ENCODE measurements around the gene GJB6. TPM values are rescaled to one million over a fixed set of nuclear protein-coding genes. Genes with fewer than 3 reads are reported as not detected.

GJB6 gene
- total RNA-seq, 1 experiment from 2014 or later, result not detected

GRCh38 chr13:20227288-20227687, 4.8 kb downstream of the GJB6 start:
- DNase-seq (ENCODE audit: low read depth), result no peak

DNA sequence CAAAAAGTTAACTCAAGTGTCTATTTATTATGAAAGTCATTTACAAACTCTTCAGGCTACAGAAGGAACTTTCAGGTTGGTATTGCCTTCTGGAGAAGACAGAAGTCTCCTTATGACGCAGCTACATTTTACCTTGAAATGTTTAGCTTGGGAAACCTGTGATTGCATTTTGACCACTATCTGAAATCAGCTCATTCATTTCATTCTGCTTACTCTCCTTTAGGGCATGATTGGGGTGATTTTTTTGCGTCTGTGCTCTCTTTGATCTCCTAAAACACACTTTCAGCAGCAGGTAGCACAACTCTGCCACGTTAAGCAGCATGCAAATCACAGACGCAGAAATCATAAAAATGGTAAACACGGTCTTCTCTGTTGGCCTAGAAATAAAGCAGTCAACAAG, 9.6 kb downstream of the GJB6 start:
- no peak for DNase-seq (ENCODE audit: low read depth)

- no peak for DNase-seq (ENCODE audit: low read depth)
Observed at GRCh38 chr13:20221772-20222171, 10.3 kb downstream of the GJB6 start.

- no peak for DNase-seq (ENCODE audit: low read depth)
Observed at GRCh38 chr13:20219577-20219976, 12.5 kb downstream of the GJB6 start.

DNA sequence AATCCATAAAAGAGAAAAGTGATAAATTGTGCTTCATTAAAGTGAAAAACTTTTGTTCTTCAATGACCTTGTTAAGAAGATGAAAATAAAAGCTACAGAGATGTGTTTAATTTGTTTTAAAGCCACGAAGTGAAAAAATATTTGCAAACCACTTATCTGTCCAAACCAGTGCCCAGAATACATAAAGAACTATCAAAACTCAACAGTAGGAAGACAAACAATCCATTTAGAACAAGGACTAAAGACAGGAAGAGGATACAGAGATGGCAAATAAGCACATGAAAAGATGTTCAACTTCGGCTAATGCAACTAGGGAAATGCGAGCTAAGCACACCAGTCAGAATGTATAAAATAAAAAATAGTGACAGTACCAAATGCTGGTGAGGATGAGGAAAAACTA, 15.0 kb downstream of the GJB6 start:
- DNase-seq (ENCODE audit: low read depth), result no peak

GRCh38 chr13:20209948-20210347, 22.2 kb downstream of the GJB6 start:
- DNase-seq (ENCODE audit: low read depth), result no peak

- no peak for DNase-seq (ENCODE audit: low read depth)
Observed at GRCh38 chr13:20206698-20207235, 25.4 kb downstream of the GJB6 start.

GRCh38 chr13:20206065-20206697, 25.9 kb downstream of the GJB6 start:
- DNase-seq (ENCODE audit: low read depth), result no peak

DNA sequence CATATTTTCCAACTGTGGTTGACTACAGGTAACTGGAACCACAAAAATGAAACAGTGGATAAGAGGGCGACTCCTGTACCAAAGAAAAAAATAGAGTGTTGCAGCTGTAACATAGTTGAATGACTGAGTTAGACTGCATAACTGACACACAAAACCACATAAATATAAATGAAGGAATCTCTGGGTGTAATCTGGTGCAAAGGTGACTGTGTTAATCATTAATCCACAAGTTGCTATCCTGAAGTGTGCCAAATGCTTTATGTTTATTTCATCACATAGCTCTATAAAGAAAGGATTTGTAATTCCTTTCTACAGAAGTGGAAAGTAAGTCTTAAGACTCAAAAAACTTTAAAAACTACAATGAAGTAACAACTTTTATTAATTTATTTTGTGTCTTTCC, 33.3 kb downstream of the GJB6 start:
- DNase-seq (ENCODE audit: low read depth), result no peak

DNA sequence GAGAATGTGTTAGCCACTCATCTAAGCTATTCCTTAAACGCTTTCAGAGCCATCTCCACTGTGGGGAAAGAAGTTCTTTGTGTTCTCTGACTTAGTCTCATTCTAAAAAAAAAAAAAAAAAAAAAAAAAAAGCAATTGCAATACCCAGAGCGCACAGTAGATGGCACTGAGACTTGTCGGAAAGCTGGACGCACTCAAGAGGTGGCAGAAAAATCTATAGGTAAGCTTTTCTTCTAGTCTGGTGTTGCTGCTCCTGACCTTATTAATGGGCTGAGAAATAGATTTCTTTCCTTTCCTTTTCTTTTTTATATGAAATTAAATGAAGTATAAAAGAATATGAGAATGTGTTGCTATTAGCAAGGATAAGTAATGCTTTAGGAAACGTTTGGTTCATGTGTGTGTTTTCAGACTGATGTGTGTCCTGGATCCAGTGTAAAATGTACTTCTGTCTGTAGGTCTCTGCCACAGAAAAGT, 34.7 kb downstream of the GJB6 start:
- peak; percentile 31 for DNase-seq (ENCODE audit: low read depth)

DNA sequence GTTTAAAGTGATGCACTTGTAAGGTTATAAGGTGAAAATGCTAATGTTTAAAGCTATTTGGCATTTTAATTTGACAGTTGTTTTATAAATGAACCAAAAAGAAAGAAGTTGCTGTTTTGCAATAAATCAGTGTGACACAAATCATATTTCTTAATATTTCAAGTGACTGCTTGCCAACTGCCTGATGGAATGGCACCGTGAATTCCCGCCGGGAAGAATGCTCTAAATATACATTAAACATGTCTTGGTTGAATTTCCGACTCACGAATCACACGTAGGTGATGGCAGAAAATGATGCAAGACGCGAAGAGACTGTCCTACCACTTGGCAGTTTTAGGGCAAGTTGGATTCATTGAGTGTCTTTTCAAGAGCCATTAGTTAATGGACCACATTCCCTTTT, 36.3 kb downstream of the GJB6 start:
- DNase-seq (ENCODE audit: low read depth), result no peak

DNA sequence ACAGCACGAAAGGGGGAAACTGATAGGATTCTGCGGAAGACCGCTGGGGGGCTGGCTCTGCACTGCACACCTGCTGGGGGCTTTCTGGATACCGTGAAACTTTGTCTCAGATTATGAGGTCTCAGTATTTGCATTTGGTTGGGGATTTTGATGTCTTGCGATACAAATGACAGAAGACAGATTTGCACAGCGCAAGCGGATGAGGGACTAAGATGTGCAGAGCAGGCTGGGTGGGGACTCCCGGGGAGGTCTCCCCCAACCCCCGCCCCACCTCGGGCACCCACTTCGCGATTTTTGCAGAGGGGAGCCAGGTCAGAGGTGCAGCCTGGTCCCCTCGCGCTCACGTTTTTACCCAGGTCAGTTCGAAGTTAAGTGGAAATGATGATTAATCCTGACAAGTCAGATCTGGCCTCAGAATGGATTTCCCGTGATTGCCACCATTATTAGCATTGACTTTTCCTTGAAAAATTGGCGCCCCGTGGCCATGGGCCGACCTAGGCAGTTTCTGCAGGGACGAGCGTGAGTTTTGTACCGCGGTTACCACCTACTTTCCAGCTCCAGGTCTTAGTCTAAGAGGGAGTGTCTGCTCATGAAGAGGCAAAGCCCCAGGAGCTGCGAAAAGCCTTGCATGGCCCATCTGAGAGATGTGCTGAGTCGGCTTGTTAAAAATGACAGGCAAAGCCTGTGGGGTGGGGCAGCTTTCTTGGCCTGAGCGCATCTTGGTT, 38.0 kb downstream of the GJB6 start:
- no peak for DNase-seq (ENCODE audit: low read depth)

- DNase-seq (ENCODE audit: low read depth), result no peak
Observed at GRCh38 chr13:20193162-20193906, 38.8 kb downstream of the GJB6 start.

- DNase-seq (ENCODE audit: low read depth), result no peak
Observed at GRCh38 chr13:20192836-20193161, 39.3 kb downstream of the GJB6 start, which contains the start of gene GJB2. Gene GJB2 (minus strand): TSS chr13:20192938. CDS start chr13:20189581, 3,357 bp downstream.

- DNase-seq (ENCODE audit: low read depth), result peak; percentile 27
Observed at GRCh38 chr13:20192158-20192835, 39.8 kb downstream of the GJB6 start.

- DNase-seq (ENCODE audit: low read depth), result no peak
Observed at GRCh38 chr13:20191311-20192157, 40.6 kb downstream of the GJB6 start.

GRCh38 chr13:20190481-20191310, 41.4 kb downstream of the GJB6 start:
- DNase-seq (ENCODE audit: low read depth), result peak; percentile 74

- DNase-seq (ENCODE audit: low read depth), result no peak
Observed at GRCh38 chr13:20190076-20190475, 42.0 kb downstream of the GJB6 start.

DNA sequence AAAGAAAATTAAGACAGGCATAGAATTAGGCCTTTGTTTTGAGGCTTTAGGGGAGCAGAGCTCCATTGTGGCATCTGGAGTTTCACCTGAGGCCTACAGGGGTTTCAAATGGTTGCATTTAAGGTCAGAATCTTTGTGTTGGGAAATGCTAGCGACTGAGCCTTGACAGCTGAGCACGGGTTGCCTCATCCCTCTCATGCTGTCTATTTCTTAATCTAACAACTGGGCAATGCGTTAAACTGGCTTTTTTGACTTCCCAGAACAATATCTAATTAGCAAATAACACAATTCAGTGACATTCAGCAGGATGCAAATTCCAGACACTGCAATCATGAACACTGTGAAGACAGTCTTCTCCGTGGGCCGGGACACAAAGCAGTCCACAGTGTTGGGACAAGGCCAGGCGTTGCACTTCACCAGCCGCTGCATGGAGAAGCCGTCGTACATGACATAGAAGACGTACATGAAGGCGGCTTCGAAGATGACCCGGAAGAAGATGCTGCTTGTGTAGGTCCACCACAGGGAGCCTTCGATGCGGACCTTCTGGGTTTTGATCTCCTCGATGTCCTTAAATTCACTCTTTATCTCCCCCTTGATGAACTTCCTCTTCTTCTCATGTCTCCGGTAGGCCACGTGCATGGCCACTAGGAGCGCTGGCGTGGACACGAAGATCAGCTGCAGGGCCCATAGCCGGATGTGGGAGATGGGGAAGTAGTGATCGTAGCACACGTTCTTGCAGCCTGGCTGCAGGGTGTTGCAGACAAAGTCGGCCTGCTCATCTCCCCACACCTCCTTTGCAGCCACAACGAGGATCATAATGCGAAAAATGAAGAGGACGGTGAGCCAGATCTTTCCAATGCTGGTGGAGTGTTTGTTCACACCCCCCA, 43.2 kb downstream of the GJB6 start:
- no peak for DNase-seq (ENCODE audit: low read depth)
